Activated CD4-positive, alpha-beta T cell treated with anti-CD3 and anti-CD28 coated beads for 36 hours (primary cell): ENCODE results near the gene ACKR4. TPM values are rescaled to one million over a fixed set of nuclear protein-coding genes. Genes with fewer than 3 reads are reported as not detected.
"Not testable (repeated sequence)": the region's sequence is repeated elsewhere in the genome, so short reads cannot be mapped to it uniquely, and the experiment has no call there.

Experiments
- ATAC-seq: fragments of 200-7000 bp; cut with Tn5 transposase; one replicate; pipeline ENCODE4 v1.10.0; 2021; ENCODE audit warnings: mild to moderate bottlenecking, moderate library complexity
- CTCF ChIA-PET: fragments of 350-600 bp; sonication (Branson Sonifier 250); formaldehyde crosslinking; loops from one replicate; lab custom pipeline; 2021; ENCODE audit warnings: antibody characterized with exemption; lab: Charles Lee
- POLR2A ChIA-PET: fragments of 350-600 bp; sonication (Branson Sonifier 250); formaldehyde crosslinking; loops from one replicate; lab custom pipeline; 2021; ENCODE audit warnings: antibody characterized with exemption, inconsistent platforms; lab: Charles Lee
- DNase-seq: peaks from one replicate; pipeline ENCODE4 v3.0.0-alpha.2; 2020
- H3K27ac Mint-ChIP-seq: one replicate; pipeline ENCODE4 v1.8.0; 2021; ENCODE audit warnings: mixed read lengths
- H3K27me3 Mint-ChIP-seq: one replicate; pipeline ENCODE4 v1.8.0; 2021; ENCODE audit warnings: mixed read lengths
- H3K36me3 Mint-ChIP-seq: one replicate; pipeline ENCODE4 v1.8.0; 2021; ENCODE audit warnings: low read depth, mixed read lengths
- H3K4me1 Mint-ChIP-seq: one replicate; pipeline ENCODE4 v1.8.0; 2021; ENCODE audit warnings: mixed read lengths
- H3K4me3 Mint-ChIP-seq: one replicate; pipeline ENCODE4 v1.8.0; 2021; ENCODE audit warnings: mild to moderate bottlenecking, moderate library complexity, mixed read lengths
- H3K9me3 Mint-ChIP-seq: one replicate; pipeline ENCODE4 v1.8.0; 2021; ENCODE audit warnings: low read depth, mixed read lengths
- intact Hi-C, 2 experiments: fragments of 100-400 bp; cut with DNase I in 1 of 2; cut with micrococcal nuclease in 1 of 2; formaldehyde crosslinking; loops; one replicate each; pipeline versions ENCODE4 v1.14.2 to v1.15.1; 2022 to 2024; cut with DNase I, micrococcal nuclease
- total RNA-seq, 2 experiments: library from RNA; stranded (reverse); gene quantifications; one replicate each; pipeline ENCODE4 v1.2.3, GENCODE V29; 2021

Gene ACKR4
- total RNA-seq, 2 experiments from 2014 or later, result 0.09 TPM

DNA sequence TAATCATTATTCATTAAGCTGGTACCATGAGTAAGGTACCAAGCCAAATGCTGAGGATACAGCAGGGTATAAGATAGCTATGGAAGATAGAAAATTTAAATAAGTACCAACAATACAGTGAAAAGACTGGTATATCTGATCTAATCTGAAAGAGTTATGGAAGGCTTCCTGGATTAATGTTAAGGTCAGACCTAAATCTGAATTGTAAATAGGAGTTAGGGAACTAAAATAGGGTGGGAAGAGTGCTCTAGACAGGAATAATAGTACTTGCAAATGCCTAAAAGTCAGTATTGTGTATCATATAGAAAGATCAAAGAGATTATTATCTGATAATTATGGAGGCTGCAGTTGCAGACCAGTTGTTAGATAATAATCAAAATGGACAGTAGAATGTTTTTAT is 2.6 kb upstream of the ACKR4 start:
- POLR2A ChIA-PET, result no interaction called here
- intact Hi-C loops, result no loop called here
- H3K27me3 Mint-ChIP-seq, result no peaks in the 10 kb centered on the region
- no peaks in the 10 kb centered on the region for H3K9me3 Mint-ChIP-seq
- no peak overlapping the region for H3K27ac Mint-ChIP-seq
- no peak for DNase-seq
- peaks cover 42% of the 10 kb centered on the region for H3K36me3 Mint-ChIP-seq
- H3K4me3 Mint-ChIP-seq, result no peak overlapping the region
- no peaks in the 10 kb centered on the region for H3K4me1 Mint-ChIP-seq
- no peak for ATAC-seq
- CTCF ChIA-PET, result interaction anchor here (0.6 to 0.7 kb wide), 2 partner anchors 20 to 198 kb away, joined by 3 read pairs; no protein-coding TSS in a partner anchor

DNA sequence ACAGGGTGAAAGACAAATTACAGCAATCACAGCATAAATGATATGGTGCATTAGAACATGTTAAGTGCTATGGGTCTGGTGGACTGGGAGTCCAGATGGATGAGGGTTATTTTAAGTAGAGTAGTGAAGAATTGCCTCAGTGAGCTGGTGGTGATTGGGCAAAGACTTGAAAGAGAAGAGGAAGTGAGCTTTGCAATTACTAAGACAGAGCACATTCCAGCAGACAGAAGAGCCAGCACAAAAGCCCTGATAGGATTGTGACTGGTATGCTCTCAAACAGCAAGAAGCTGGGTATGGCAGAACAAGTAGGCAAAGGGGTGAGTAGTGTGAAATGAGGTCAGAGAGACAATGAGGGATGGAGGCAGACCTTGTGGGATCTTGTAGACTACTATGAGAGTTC is 2.1 kb upstream of the ACKR4 start:
- H3K9me3 Mint-ChIP-seq, result no peaks in the 10 kb centered on the region
- no peaks in the 10 kb centered on the region for H3K4me1 Mint-ChIP-seq
- H3K36me3 Mint-ChIP-seq, result peaks cover 44% of the 10 kb centered on the region
- no peak overlapping the region for H3K27ac Mint-ChIP-seq
- DNase-seq (no peak), ATAC-seq (no peak)
- POLR2A ChIA-PET, result no interaction called here
- no peaks in the 10 kb centered on the region for H3K27me3 Mint-ChIP-seq
- intact Hi-C loops, result no loop called here
- CTCF ChIA-PET, result no interaction called here
- H3K4me3 Mint-ChIP-seq, result no peak overlapping the region

DNA sequence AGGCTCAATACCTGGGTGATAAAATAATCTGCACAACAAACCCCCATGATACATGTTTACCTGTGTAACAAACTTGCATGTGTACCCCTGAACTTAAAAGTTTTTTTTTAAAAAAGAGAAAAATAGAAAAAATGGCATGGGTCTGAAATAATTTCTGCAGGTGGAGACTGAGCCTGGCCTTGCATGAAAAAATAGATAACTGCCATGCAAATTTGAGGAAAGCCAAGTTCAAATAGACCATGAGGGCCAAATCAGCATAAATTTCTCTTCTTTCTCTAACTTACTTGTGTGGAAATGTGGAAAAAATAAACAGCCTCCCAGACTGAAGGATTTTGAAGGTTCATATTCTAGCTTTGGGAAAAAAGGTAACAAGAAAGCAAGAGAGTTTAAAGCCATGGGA is 744 bp upstream of the ACKR4 start:
- Mint-ChIP-seq H3K4me1 (no peaks in the 10 kb centered on the region), H3K27ac (no peak overlapping the region), H3K36me3 (peaks cover 35% of the 10 kb centered on the region), H3K4me3 (no peak overlapping the region), H3K27me3 (no peaks in the 10 kb centered on the region), H3K9me3 (no peaks in the 10 kb centered on the region)
- intact Hi-C loops, result no loop called here
- ChIA-PET CTCF (interaction anchor here (0.9 kb wide), 1 partner anchor 50 kb away, joined by 3 read pairs; no protein-coding TSS in a partner anchor), POLR2A (no interaction called here)
- ATAC-seq (no peak), DNase-seq (no peak)

DNA sequence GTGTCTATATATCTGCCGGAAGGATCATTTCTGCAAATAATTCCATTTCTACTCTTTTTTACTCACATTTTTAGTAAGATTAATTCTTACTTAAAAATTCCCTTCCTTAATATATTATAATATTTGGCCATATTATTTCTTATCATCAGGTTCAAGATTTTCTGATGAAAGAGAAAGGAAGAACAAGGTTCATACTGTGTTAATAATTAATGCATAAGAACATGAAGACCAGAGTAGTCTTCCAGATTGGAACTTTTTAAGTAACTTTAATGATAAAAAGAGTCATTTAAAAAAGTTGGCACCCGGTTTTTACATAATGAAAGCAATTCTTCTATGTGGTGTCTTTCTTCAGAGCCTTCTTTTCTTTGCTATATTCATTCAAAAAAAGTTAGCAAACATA is 590 bp downstream of the ACKR4 start:
- H3K27me3 Mint-ChIP-seq, result no peaks in the 10 kb centered on the region
- no peak overlapping the region for H3K4me3 Mint-ChIP-seq
- CTCF ChIA-PET, result no interaction called here
- H3K36me3 Mint-ChIP-seq, result peaks cover 29% of the 10 kb centered on the region
- no peaks in the 10 kb centered on the region for H3K4me1 Mint-ChIP-seq
- intact Hi-C loops, result no loop called here
- no peak overlapping the region for H3K27ac Mint-ChIP-seq
- no peak for DNase-seq
- no peaks in the 10 kb centered on the region for H3K9me3 Mint-ChIP-seq
- ATAC-seq, result no peak
- POLR2A ChIA-PET, result no interaction called here

DNA sequence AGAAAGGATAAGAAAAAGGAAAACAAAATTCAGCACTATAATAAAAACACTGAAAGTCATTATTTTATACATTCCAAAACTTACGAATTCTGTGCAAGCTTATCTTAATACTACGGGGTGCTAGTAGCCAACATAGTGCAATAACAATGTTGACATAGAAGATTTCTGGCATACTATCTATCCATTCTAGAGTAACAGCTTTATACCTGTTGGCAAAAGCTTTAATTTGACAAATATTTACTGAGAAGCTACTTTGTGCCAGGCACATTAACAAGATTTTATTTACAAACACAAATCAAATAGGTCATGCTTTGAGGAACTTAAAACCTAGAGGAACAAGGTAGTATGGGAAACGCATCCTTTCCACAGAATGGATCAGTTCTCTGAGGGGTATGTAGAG is 1.1 kb downstream of the ACKR4 start:
- ATAC-seq (no peak), DNase-seq (no peak)
- POLR2A ChIA-PET, result no interaction called here
- H3K27ac Mint-ChIP-seq, result no peak overlapping the region
- intact Hi-C loops, result no loop called here
- no peaks in the 10 kb centered on the region for H3K9me3 Mint-ChIP-seq
- H3K36me3 Mint-ChIP-seq, result peaks cover 33% of the 10 kb centered on the region
- no peaks in the 10 kb centered on the region for H3K27me3 Mint-ChIP-seq
- CTCF ChIA-PET, result no interaction called here
- no peaks in the 10 kb centered on the region for H3K4me1 Mint-ChIP-seq
- H3K4me3 Mint-ChIP-seq, result no peak overlapping the region

DNA sequence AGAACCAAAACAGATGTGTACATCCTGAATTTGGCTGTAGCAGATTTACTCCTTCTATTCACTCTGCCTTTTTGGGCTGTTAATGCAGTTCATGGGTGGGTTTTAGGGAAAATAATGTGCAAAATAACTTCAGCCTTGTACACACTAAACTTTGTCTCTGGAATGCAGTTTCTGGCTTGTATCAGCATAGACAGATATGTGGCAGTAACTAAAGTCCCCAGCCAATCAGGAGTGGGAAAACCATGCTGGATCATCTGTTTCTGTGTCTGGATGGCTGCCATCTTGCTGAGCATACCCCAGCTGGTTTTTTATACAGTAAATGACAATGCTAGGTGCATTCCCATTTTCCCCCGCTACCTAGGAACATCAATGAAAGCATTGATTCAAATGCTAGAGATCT is 3.5 kb downstream of the ACKR4 start:
- H3K4me3 Mint-ChIP-seq, CTCF ChIA-PET, H3K27me3 Mint-ChIP-seq, ATAC-seq, H3K27ac Mint-ChIP-seq, H3K9me3 Mint-ChIP-seq, intact Hi-C loops, DNase-seq, H3K4me1 Mint-ChIP-seq, POLR2A ChIA-PET: not testable (repeated sequence)
- peaks cover 32% of the 10 kb centered on the region for H3K36me3 Mint-ChIP-seq

DNA sequence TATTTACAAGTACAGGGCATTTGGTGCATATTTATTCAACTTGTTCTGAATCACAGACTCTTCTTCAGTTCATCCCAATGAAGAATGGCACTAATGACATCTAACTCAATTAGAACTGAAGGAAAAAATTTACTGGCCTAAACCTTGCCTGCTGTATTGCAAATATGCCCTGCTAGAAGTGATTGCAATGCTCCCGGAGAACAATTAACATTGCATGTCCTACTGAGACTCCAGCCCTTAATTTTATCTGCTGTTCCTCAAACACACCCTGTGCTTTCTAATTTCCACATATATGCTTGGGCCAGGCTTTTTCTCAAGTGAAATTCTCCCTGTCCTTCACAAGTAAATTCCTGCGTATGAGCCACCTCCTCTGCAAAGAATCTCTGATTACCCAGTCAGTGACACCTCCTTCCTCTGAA is 8.3 kb downstream of the ACKR4 start:
- CTCF ChIA-PET, result no interaction called here

DNA sequence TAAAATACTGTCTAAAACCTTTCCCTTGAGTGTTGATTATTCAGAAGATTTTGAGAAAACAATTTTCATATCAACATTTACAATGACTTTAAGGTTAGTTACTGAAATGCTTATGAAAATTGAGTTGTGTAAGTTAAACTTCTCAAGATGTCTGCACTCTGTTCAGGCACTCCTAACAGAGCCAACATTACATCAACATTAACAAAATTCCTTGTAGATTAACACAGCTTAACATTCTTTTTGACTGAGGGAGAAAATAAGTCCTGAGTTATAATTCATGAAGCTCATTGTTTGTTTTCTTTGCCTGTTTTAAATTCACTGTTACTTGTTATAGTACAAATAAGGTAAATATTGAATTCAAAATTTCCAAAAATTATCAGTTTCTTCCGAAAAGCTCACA is 9.0 kb downstream of the ACKR4 start:
- no peak overlapping the region for H3K4me3 Mint-ChIP-seq
- ATAC-seq (no peak), DNase-seq (no peak)
- no peaks in the 10 kb centered on the region for H3K9me3 Mint-ChIP-seq
- intact Hi-C loops, result no loop called here
- POLR2A ChIA-PET, result no interaction called here
- no peaks in the 10 kb centered on the region for H3K4me1 Mint-ChIP-seq
- H3K36me3 Mint-ChIP-seq, result peaks cover 47% of the 10 kb centered on the region
- H3K27ac Mint-ChIP-seq, result no peak overlapping the region
- CTCF ChIA-PET, result no interaction called here
- no peaks in the 10 kb centered on the region for H3K27me3 Mint-ChIP-seq

More for the DNA sequence above, 8.3 kb downstream of the ACKR4 start:
- POLR2A ChIA-PET, result no interaction called here
- intact Hi-C loops, result no loop called here
- H3K27ac Mint-ChIP-seq, result no peak overlapping the region
- no peaks in the 10 kb centered on the region for H3K27me3 Mint-ChIP-seq
- no peaks in the 10 kb centered on the region for H3K9me3 Mint-ChIP-seq
- no peak overlapping the region for H3K4me3 Mint-ChIP-seq
- DNase-seq, result no peak
- H3K36me3 Mint-ChIP-seq, result peaks cover 44% of the 10 kb centered on the region
- no peak for ATAC-seq
- no peaks in the 10 kb centered on the region for H3K4me1 Mint-ChIP-seq

DNA sequence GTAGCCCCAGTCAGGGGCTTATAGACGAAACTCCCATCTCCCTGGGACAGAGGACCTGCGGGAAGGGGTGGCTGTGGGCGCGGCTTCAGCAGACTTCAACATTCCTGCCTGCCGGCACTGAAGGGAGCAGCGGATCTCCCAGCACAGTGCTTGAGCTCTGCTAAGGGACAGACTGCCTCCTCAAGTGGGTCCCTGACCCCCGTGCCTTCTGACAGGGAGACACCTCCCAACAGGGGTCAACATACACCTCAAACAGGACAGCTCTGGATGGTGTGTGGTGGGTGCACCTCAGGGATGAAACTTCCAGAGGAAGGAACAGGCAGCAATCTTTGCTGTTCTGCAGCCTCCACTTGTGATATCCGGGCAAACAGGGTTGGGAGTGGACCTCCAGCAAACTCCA is 9.6 kb downstream of the ACKR4 start:
- CTCF ChIA-PET, result interaction anchor here (0.7 kb wide), 1 partner anchor 133 kb away, joined by 3 read pairs; no protein-coding TSS in a partner anchor
- ATAC-seq, H3K4me1 Mint-ChIP-seq, intact Hi-C loops, H3K27ac Mint-ChIP-seq, H3K27me3 Mint-ChIP-seq, H3K9me3 Mint-ChIP-seq, H3K4me3 Mint-ChIP-seq, POLR2A ChIA-PET, DNase-seq: not testable (repeated sequence)
- peaks cover 50% of the 10 kb centered on the region for H3K36me3 Mint-ChIP-seq

DNA sequence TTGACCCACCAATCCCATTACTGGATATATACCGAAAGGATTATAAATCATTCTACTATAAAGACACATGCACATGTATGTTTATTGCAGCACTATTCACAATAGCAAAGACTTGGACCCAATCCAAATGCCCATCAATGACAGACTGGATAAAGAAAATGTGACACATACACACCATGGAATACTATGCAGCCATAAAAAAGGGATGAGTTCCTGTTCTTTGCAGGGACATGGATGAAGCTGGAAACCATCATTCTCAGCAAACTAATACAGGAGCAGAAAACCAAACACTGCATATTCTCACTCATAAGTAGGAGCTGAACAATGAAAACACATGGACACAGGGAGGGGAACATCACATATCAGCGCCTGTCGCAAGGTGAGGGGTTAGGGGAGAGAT is 18.2 kb downstream of the ACKR4 start:
- not testable (repeated sequence) for H3K27me3 Mint-ChIP-seq

DNA sequence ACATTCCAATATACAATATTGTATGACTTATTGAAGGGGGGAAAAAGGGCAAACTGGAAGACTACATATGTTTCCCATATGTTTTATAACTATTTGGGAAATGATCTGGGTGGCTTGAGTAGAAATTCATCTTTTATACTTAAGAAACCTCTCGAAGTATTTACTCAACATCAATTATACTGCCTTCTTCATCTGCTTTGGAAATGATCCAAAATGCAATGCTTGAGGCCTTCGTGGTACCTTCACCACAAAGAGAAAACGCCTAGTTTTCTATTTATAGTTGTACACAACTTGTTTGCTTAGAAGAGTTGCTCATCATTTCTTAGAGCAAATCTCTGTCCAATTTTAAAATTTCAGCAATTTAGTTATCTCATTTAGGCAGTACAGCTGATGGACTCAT is 18.8 kb downstream of the ACKR4 start:
- POLR2A ChIA-PET, result no interaction called here
- CTCF ChIA-PET, result no interaction called here
- intact Hi-C loops, result no loop called here
- Mint-ChIP-seq H3K27me3 (no peaks in the 10 kb centered on the region), H3K36me3 (peaks cover 36% of the 10 kb centered on the region), H3K9me3 (peaks cover 4% of the 10 kb centered on the region), H3K4me3 (no peak overlapping the region), H3K4me1 (no peaks in the 10 kb centered on the region), H3K27ac (no peak overlapping the region)
- ATAC-seq, result no peak
- DNase-seq, result no peak

More for the DNA sequence above, 18.2 kb downstream of the ACKR4 start:
- H3K9me3 Mint-ChIP-seq, H3K4me1 Mint-ChIP-seq, CTCF ChIA-PET, H3K27ac Mint-ChIP-seq, ATAC-seq, intact Hi-C loops, H3K4me3 Mint-ChIP-seq, POLR2A ChIA-PET, DNase-seq: not testable (repeated sequence)
- H3K36me3 Mint-ChIP-seq, result peaks cover 35% of the 10 kb centered on the region

DNA sequence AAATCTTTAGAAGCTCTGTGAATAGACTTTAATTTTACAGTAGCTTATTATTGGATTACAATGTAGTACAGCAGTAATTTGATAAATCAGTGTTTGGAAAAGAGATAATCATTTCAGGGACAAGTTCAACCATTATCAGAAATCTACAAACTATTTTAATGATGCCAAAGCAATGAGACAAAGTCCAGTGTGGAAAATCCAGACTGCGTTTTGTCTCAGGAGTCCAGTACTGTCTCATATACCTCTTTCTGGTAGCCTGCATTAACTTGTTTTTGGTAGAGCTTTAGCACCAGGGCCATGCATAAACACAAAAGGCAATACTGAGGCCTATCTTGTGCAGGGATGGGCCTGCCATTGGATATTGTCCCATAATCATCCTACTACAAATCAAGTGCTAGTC is 19.7 kb downstream of the ACKR4 start:
- DNase-seq (no peak), ATAC-seq (no peak)
- H3K9me3 Mint-ChIP-seq, result peaks cover 4% of the 10 kb centered on the region
- CTCF ChIA-PET, result interaction anchor here (0.6 kb wide), 1 partner anchor 23 kb away, joined by 3 read pairs; no protein-coding TSS in a partner anchor
- peaks cover 35% of the 10 kb centered on the region for H3K36me3 Mint-ChIP-seq
- intact Hi-C loops, result no loop called here
- no peaks in the 10 kb centered on the region for H3K27me3 Mint-ChIP-seq
- POLR2A ChIA-PET, result no interaction called here
- H3K4me1 Mint-ChIP-seq, result no peaks in the 10 kb centered on the region
- H3K4me3 Mint-ChIP-seq, result no peak overlapping the region
- no peak overlapping the region for H3K27ac Mint-ChIP-seq

DNA sequence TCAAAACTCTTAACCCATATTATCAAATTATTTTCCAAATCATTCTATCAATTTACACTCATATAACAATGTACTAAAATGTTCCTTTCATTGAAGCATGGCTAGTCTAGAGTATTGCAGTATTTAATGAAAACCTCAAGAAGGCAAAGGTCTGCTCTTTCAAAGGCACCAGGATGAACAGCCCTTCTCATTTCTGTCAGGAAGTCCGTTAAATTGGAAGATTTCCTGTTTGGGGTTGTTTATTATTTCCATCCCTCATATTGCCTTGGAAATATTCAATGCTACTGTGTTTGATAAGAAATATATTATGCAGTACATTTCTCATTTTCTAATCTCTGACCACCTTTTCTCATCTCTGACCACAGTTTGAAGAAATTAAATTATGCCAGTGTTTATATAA is 25.1 kb downstream of the ACKR4 start:
- Mint-ChIP-seq H3K4me1 (no peaks in the 10 kb centered on the region), H3K4me3 (no peak overlapping the region), H3K27ac (no peak overlapping the region), H3K27me3 (no peaks in the 10 kb centered on the region), H3K9me3 (no peaks in the 10 kb centered on the region), H3K36me3 (peaks cover 20% of the 10 kb centered on the region)
- intact Hi-C loops, result no loop called here
- no peak for DNase-seq
- CTCF ChIA-PET, result no interaction called here
- no peak for ATAC-seq
- POLR2A ChIA-PET, result no interaction called here
